OCI-LY1 (cell line): ENCODE results near the gene CLEC16A.

ENCODE experiments used
- EZH2 ChIP-seq: fragments of 200-600 bp; sonication (generic), shearing (Covaris generic); IDR thresholded peaks from 2 replicates; pipeline ENCODE4 v1.8.0; 2017; ENCODE audit warnings: borderline replicate concordance, mixed run types, mild to moderate bottlenecking, antibody characterized with exemption, low read length, moderate library complexity, mixed read lengths
- TF ChIP-seq, protein P1 (sequence below): fragments of 200-600 bp; sonication (generic), shearing (Covaris generic); IDR thresholded peaks from 2 replicates; pipeline ENCODE4 v1.5.1; 2017; ENCODE audit warnings: mild to moderate bottlenecking, antibody characterized with exemption, low read length, moderate library complexity, mixed read lengths

DNA sequence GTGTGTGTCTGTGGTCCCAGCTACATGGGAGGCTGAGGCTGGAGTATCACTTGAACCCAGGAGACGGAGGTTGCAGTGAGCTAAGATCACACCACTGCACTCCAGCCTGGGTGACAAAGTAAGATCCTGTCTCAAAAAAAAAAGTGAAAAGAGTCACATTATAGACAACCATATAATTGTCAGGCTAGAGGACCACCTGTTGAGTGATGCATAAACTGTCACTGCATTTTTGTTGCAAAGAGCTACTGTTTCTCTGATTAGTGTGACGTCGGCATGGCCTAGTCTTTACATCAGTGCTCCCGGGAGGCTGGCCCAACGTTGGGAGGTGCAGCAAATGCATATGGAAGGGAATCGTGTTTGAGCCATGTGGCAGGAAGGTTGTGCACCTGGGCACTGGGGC lies 50.2 kb downstream of the CLEC16A start:
- no peak for TF ChIP-seq EZH2
- TF ChIP-seq, protein P1, sequence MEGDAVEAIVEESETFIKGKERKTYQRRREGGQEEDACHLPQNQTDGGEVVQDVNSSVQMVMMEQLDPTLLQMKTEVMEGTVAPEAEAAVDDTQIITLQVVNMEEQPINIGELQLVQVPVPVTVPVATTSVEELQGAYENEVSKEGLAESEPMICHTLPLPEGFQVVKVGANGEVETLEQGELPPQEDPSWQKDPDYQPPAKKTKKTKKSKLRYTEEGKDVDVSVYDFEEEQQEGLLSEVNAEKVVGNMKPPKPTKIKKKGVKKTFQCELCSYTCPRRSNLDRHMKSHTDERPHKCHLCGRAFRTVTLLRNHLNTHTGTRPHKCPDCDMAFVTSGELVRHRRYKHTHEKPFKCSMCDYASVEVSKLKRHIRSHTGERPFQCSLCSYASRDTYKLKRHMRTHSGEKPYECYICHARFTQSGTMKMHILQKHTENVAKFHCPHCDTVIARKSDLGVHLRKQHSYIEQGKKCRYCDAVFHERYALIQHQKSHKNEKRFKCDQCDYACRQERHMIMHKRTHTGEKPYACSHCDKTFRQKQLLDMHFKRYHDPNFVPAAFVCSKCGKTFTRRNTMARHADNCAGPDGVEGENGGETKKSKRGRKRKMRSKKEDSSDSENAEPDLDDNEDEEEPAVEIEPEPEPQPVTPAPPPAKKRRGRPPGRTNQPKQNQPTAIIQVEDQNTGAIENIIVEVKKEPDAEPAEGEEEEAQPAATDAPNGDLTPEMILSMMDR: no peak
